Astrocyte of the cerebellum (primary cell): ENCODE data around the gene STK24.

Source experiments
- DNase-seq: peaks from one replicate; pipeline ENCODE4 v3.0.0-alpha.2; 2011; ENCODE audit warnings: low read depth
- H3K4me3 ChIP-seq: 2 replicates; pipeline ENCODE4 v1.5.1; 2011; ENCODE audit warnings: mild to moderate bottlenecking, low read depth, low read length, moderate library complexity
- CTCF ChIP-seq: IDR thresholded peaks from 2 replicates; pipeline ENCODE4 v1.5.1; 2012; ENCODE audit warnings: low read length, low read depth, moderate library complexity, mild to moderate bottlenecking; ENCODE audit errors: missing control alignments
- in situ Hi-C: cut with HindIII; loops from 2 replicates; pipeline ENCODE4 v1.10.0; 2017; ENCODE audit warnings: low sequenced_read_pairs

Gene STK24

GRCh38 chr13:98429531-98429930, 147.4 kb downstream of the STK24 start:
- in situ Hi-C loops: loop anchor here (25.0 kb wide), 1 partner anchor 233 kb away; no protein-coding TSS in a partner anchor
- H3K4me3 ChIP-seq: no peak overlapping the region
- no peak for DNase-seq
- TF ChIP-seq CTCF: no peak

GRCh38 chr13:98429081-98429480, 147.8 kb downstream of the STK24 start:
- TF ChIP-seq CTCF: no peak
- in situ Hi-C loops: loop anchor here (25.0 kb wide), 1 partner anchor 233 kb away; no protein-coding TSS in a partner anchor
- no peak for DNase-seq
- H3K4me3 ChIP-seq: no peak overlapping the region

- no peak for DNase-seq
- no peak overlapping the region for H3K4me3 ChIP-seq
- no peak for TF ChIP-seq CTCF
- in situ Hi-C loops: loop anchor here (25.0 kb wide), 1 partner anchor 234 kb away; no protein-coding TSS in a partner anchor
These were observed 148.5 kb downstream of the STK24 start for GRCh38 chr13:98428256-98428966.

- TF ChIP-seq CTCF: no peak
- DNase-seq: no peak
- in situ Hi-C loops: loop anchor here (25.0 kb wide), 1 partner anchor 235 kb away; no protein-coding TSS in a partner anchor
- no peak overlapping the region for H3K4me3 ChIP-seq
These were observed 149.4 kb downstream of the STK24 start for GRCh38 chr13:98427331-98427995.

GRCh38 chr13:98423417-98423816, 153.5 kb downstream of the STK24 start:
- DNase-seq: no peak
- no peak for TF ChIP-seq CTCF
- no peak overlapping the region for H3K4me3 ChIP-seq
- in situ Hi-C loops: no loop called here

- in situ Hi-C loops: no loop called here
- TF ChIP-seq CTCF: no peak
- DNase-seq: no peak
- H3K4me3 ChIP-seq: no peak overlapping the region
These were observed 154.9 kb downstream of the STK24 start for GRCh38 chr13:98422046-98422445.
